ENCODE measurements around the gene CRYBG1.

GRCh38 chr6:106470316-106470715 is 109.8 kb downstream of the CRYBG1 start:
- no peak for TF ChIP-seq EZH2 (IDR thresholded peaks at IDR 0.05; ENCODE audit: borderline replicate concordance, low read depth, low read length, severe bottlenecking)
- TF ChIP-seq CTCF (IDR thresholded peaks at IDR 0.05; ENCODE audit: extremely low read depth in 1 of 2, insufficient read depth in 1 of 2, low read depth in 1 of 2, low read length in 2 of 2), result no peak
- TF ChIP-seq MYC (IDR thresholded peaks at IDR 0.05; ENCODE audit: low read depth, low read length), result no peak
- no peak for TF ChIP-seq FOS (IDR thresholded peaks at IDR 0.05; ENCODE audit: borderline replicate concordance, insufficient read depth, low read length)
- no peak for TF ChIP-seq POLR2A (IDR thresholded peaks at IDR 0.05; ENCODE audit: low read depth, low read length)
- no peak for TF ChIP-seq MAX (IDR thresholded peaks at IDR 0.05; ENCODE audit: insufficient read depth, insufficient read length)
- TF ChIP-seq JUN (IDR thresholded peaks at IDR 0.05; ENCODE audit: borderline replicate concordance, insufficient read depth, insufficient read length, low read depth), result no peak
- no peak for TF ChIP-seq POLR2AphosphoS5 (IDR thresholded peaks at IDR 0.05; ENCODE audit: insufficient read depth, low read depth, low read length)
- TF ChIP-seq GATA2 (IDR thresholded peaks at IDR 0.05; ENCODE audit: insufficient read depth, insufficient read length, low read depth, low read length), result no peak
